WTC11 (cell line): ENCODE results near the gene ZNF606.

Experiments used
- ARID4B ChIP-seq: sonication (generic); formaldehyde crosslinking; IDR thresholded peaks from 2 replicates; pipeline ENCODE4 v1.8.0; 2023; ENCODE audit warnings: missing genetic modification reagents, mild to moderate bottlenecking, borderline replicate concordance
- ATF2 ChIP-seq: sonication (generic); formaldehyde crosslinking; IDR thresholded peaks from 2 replicates; pipeline ENCODE4 v1.8.1; 2022; ENCODE audit warnings: low read depth, missing genetic modification reagents, borderline replicate concordance
- ATF3 ChIP-seq: sonication (generic); formaldehyde crosslinking; conservative IDR thresholded peaks from 2 replicates; pipeline ENCODE4 v1.8.1; 2022; ENCODE audit warnings: mild to moderate bottlenecking, missing genetic modification reagents
- CREM ChIP-seq: sonication (generic); formaldehyde crosslinking; IDR thresholded peaks from 2 replicates; pipeline ENCODE4 v1.8.1; 2022; ENCODE audit warnings: mild to moderate bottlenecking, missing genetic modification reagents, moderate library complexity
- CTCF ChIP-seq: fragments of 200-600 bp; IDR thresholded peaks from 2 replicates; pipeline ENCODE4 v1.8.0; 2022; ENCODE audit warnings: antibody characterized with exemption
- GABPB1 ChIP-seq: sonication (generic); formaldehyde crosslinking; IDR thresholded peaks from 2 replicates; pipeline ENCODE4 v1.8.1; 2023; ENCODE audit warnings: mild to moderate bottlenecking, missing genetic modification reagents
- JUN ChIP-seq: sonication (generic); formaldehyde crosslinking; IDR thresholded peaks from 2 replicates; pipeline ENCODE4 v1.8.0; 2023; ENCODE audit warnings: mild to moderate bottlenecking, missing genetic modification reagents
- KAT7 ChIP-seq: sonication (generic); formaldehyde crosslinking; IDR thresholded peaks from 2 replicates; pipeline ENCODE4 v1.8.1; 2023; ENCODE audit warnings: missing genetic modification reagents, mild to moderate bottlenecking, borderline replicate concordance
- NR1H2 ChIP-seq: sonication (generic); formaldehyde crosslinking; IDR thresholded peaks from 2 replicates; pipeline ENCODE4 v1.9.0; 2021; ENCODE audit warnings: mild to moderate bottlenecking, moderate library complexity, missing genetic modification reagents
- TP53 ChIP-seq: sonication (generic); formaldehyde crosslinking; IDR thresholded peaks from 2 replicates; pipeline ENCODE4 v1.8.1; 2023; ENCODE audit warnings: mild to moderate bottlenecking, missing genetic modification reagents
- ZNF232 ChIP-seq: sonication (generic); formaldehyde crosslinking; IDR thresholded peaks from 2 replicates; pipeline ENCODE4 v1.8.0; 2022; ENCODE audit warnings: mild to moderate bottlenecking, missing genetic modification reagents
- ZNF425 ChIP-seq: fragments of 250-450 bp; sonication (Bioruptor Pico); conservative IDR thresholded peaks from 2 replicates; pipeline ENCODE4 v1.9.0; 2021; ENCODE audit warnings: mild to moderate bottlenecking

GRCh38 chr19:58003174-58003828, 681 bp upstream of the ZNF606 start:
- TF ChIP-seq CTCF (no peak), ZNF232 (no peak), KAT7 (CRISPR knock-in tag) (no peak), ATF2 (CRISPR knock-in tag) (no peak), ZNF425 (CRISPR knock-in tag) (no peak), ATF3 (CRISPR knock-in tag) (no peak), JUN (0 out of 2 replicates have a peak, but pooled peaks have one; percentile 36), NR1H2 (no peak), TP53 (no peak), ARID4B (no peak), GABPB1 (CRISPR knock-in tag) (no peak), CREM (CRISPR knock-in tag) (no peak)
